Smooth muscle cell (in vitro differentiated cells): Measurements from ENCODE around the gene ADAMTS15. TPM values are rescaled to one million over a fixed set of nuclear protein-coding genes. Genes with fewer than 3 reads are reported as not detected.
A peak's percentile ranks its signal among the peaks of the same experiment; 100 is the strongest.

Experiments
- DNase-seq: peaks from one replicate; lab custom pipeline; 2025; ENCODE audit not compliant: unreplicated experiment; lab: John Stamatoyannopoulos, UW
- H2AFZ ChIP-seq: fragments of 200-600 bp; sonication (generic); 2 replicates; pipeline ENCODE4 v1.6.0; 2016; ENCODE audit warnings: antibody characterized with exemption, low read depth, mild to moderate bottlenecking
- H3F3A ChIP-seq: fragments of 200-600 bp; sonication (generic); 2 replicates; pipeline ENCODE4 v1.6.0; 2017; ENCODE audit warnings: antibody characterized with exemption, low read depth
- H3K27ac ChIP-seq: fragments of 200-600 bp; sonication (generic); 2 replicates; pipeline ENCODE4 v1.5.1; 2016; ENCODE audit warnings: low read depth, mild to moderate bottlenecking
- H3K27me3 ChIP-seq: fragments of 200-600 bp; sonication (generic); 2 replicates; pipeline ENCODE4 v1.6.1; 2016; ENCODE audit warnings: low read depth, mild to moderate bottlenecking
- H3K36me3 ChIP-seq: fragments of 200-600 bp; sonication (generic); 2 replicates; pipeline ENCODE4 v1.5.1; 2016; ENCODE audit warnings: low read depth
- H3K4me1 ChIP-seq: fragments of 200-600 bp; sonication (generic); 2 replicates; pipeline ENCODE4 v1.5.1; 2016; ENCODE audit warnings: low read depth
- H3K4me2 ChIP-seq: fragments of 200-600 bp; sonication (generic); 2 replicates; pipeline ENCODE4 v1.6.0; 2016; ENCODE audit warnings: mild to moderate bottlenecking
- H3K4me3 ChIP-seq: fragments of 200-600 bp; sonication (generic); 2 replicates; pipeline ENCODE4 v1.5.1; 2016; ENCODE audit warnings: mild to moderate bottlenecking
- H3K79me2 ChIP-seq: fragments of 200-600 bp; sonication (generic); 2 replicates; pipeline ENCODE4 v1.6.0; 2016; ENCODE audit warnings: low read depth, mild to moderate bottlenecking
- H3K9ac ChIP-seq: fragments of 200-600 bp; sonication (generic); 2 replicates; pipeline ENCODE4 v1.6.0; 2016; ENCODE audit warnings: low read depth
- H3K9me3 ChIP-seq: fragments of 200-600 bp; sonication (generic); replicated peaks from 2 replicates; pipeline ENCODE4 v1.5.1; 2016; ENCODE audit warnings: low read depth
- H4K20me1 ChIP-seq: fragments of 200-600 bp; sonication (generic); 2 replicates; pipeline ENCODE4 v1.6.0; 2016; ENCODE audit warnings: low read depth
- WGBS: methylation state at CpG from one replicate; pipeline ENCODE4 v1.1.7; 2016; ENCODE audit warnings: low lambda C conversion rate; 5-methylcytosine and 5-hydroxymethylcytosine counted together
- polyA plus RNA-seq: library from polyadenylated mRNA; unstranded; fragments of >200 nt; fragmentation: Nextera tagmentation; extraction: Ambion mirVana; gene quantifications from 2 replicates; pipeline ENCODE4 v1.2.1, GENCODE V29; 2016
- total RNA-seq: library from RNA; depleted of rRNA; stranded (reverse); fragments of >200 nt; gene quantifications from 2 replicates; pipeline ENCODE4 v1.2.3, GENCODE V29; 2014
- TF ChIP-seq, protein P1 (sequence below): fragments of 200-600 bp; sonication (generic); IDR thresholded peaks from 2 replicates; pipeline ENCODE4 v1.5.1; 2017; ENCODE audit warnings: borderline replicate concordance, mild to moderate bottlenecking, antibody characterized with exemption; ENCODE audit not compliant: insufficient read depth, poor library complexity, severe bottlenecking

The ADAMTS15 gene
- total and polyA plus RNA-seq, 2 experiments from 2014 or later = 1.4 to 3.4 TPM

DNA sequence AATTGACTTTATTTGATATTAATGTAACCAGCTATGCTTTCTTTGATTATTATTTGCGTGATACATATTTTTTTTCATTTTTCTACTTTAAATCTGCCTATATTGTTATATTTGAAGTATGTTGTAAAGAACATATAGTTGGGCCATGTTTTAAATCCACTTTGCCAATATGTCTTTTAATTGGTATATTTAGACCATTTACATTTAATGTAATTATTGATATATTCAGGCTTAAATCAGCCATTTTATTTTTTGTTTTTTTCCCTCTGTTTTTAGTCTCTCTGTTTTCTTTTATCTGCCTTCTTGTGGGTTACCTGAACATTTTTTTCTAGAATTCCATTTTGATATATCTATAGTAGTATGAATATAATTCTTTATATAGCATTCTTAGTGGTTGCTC is 55.9 kb downstream of the ADAMTS15 start:
- H3K9ac ChIP-seq = no peak overlapping the region
- no peaks in the 10 kb centered on the region for H3K79me2 ChIP-seq
- no peaks in the 10 kb centered on the region for H4K20me1 ChIP-seq
- no peaks in the 10 kb centered on the region for H3K9me3 ChIP-seq
- TF ChIP-seq, protein P1, sequence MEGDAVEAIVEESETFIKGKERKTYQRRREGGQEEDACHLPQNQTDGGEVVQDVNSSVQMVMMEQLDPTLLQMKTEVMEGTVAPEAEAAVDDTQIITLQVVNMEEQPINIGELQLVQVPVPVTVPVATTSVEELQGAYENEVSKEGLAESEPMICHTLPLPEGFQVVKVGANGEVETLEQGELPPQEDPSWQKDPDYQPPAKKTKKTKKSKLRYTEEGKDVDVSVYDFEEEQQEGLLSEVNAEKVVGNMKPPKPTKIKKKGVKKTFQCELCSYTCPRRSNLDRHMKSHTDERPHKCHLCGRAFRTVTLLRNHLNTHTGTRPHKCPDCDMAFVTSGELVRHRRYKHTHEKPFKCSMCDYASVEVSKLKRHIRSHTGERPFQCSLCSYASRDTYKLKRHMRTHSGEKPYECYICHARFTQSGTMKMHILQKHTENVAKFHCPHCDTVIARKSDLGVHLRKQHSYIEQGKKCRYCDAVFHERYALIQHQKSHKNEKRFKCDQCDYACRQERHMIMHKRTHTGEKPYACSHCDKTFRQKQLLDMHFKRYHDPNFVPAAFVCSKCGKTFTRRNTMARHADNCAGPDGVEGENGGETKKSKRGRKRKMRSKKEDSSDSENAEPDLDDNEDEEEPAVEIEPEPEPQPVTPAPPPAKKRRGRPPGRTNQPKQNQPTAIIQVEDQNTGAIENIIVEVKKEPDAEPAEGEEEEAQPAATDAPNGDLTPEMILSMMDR = no peak
- 97% methylated on average over 1 of the region's 1 CpG for WGBS
- no peak overlapping the region for H3K4me3 ChIP-seq
- DNase-seq = no peak
- no peak overlapping the region for H2AFZ ChIP-seq
- H3K36me3 ChIP-seq = no peaks in the 10 kb centered on the region
- H3F3A ChIP-seq = no peaks in the 10 kb centered on the region
- no peak overlapping the region for H3K4me2 ChIP-seq
- no peaks in the 10 kb centered on the region for H3K4me1 ChIP-seq
- no peaks in the 10 kb centered on the region for H3K27me3 ChIP-seq
- no peak overlapping the region for H3K27ac ChIP-seq

DNA sequence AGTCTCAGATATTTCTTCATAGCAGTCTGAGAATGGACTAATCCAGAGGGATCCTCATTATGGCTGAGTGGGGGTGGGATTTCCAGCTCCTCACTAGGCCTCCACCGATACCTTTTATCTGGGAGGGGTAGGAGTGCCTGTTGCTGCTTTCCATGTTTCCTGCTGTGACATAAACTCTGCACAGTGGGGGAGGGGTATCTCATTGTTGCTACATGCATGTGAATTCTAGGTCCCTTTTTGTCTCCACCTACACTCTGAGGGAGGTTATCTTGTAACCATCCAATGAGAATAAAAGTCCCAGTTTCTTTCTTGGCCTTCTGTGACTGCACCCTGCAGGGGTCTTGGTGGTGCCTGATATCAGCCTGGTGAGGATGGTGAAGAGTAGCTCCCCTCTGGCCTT is 60.5 kb downstream of the ADAMTS15 start:
- WGBS = 54% methylated on average over 1 of the region's 1 CpG
- no peak for DNase-seq
- no peaks in the 10 kb centered on the region for H3F3A ChIP-seq
- no peaks in the 10 kb centered on the region for H4K20me1 ChIP-seq
- no peak overlapping the region for H3K4me3 ChIP-seq
- H3K4me2 ChIP-seq = no peak overlapping the region
- H3K9ac ChIP-seq = no peak overlapping the region
- no peak overlapping the region for H3K27ac ChIP-seq
- H2AFZ ChIP-seq = no peak overlapping the region
- H3K27me3 ChIP-seq = no peaks in the 10 kb centered on the region
- H3K4me1 ChIP-seq = no peaks in the 10 kb centered on the region
- no peaks in the 10 kb centered on the region for H3K79me2 ChIP-seq
- no peaks in the 10 kb centered on the region for H3K9me3 ChIP-seq
- TF ChIP-seq, protein P1 = no peak
- H3K36me3 ChIP-seq = no peaks in the 10 kb centered on the region

DNA sequence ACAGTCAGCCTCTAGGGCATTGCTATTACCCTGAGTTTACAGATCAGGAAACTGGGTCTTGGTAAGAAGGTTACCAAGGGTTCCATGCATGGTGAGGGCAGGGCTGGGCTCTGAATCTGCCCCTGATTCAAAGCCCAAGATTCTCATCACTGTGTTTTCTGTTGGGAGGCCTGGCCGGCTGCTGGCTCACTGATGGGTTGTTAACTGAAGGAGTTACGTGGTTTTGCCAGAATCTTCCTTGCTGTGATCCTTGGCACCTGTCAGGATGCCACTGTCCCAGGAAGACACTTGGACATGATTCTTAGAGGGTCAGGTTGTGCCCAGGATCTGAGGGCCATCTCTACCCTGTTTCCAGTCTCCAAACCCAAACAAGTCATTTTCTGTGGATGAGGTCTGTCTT is 61.5 kb downstream of the ADAMTS15 start:
- Histone ChIP-seq H3F3A (no peaks in the 10 kb centered on the region), H3K9me3 (no peaks in the 10 kb centered on the region), H2AFZ (no peak overlapping the region), H3K79me2 (no peaks in the 10 kb centered on the region), H3K9ac (no peak overlapping the region), H3K36me3 (no peaks in the 10 kb centered on the region), H3K4me1 (no peaks in the 10 kb centered on the region), H4K20me1 (no peaks in the 10 kb centered on the region), H3K4me2 (no peak overlapping the region), H3K27ac (no peak overlapping the region), H3K27me3 (no peaks in the 10 kb centered on the region), H3K4me3 (no peak overlapping the region)
- WGBS = 90% methylated on average over 2 of the region's 2 CpGs
- TF ChIP-seq, protein P1 = no peak
- DNase-seq = no peak

DNA sequence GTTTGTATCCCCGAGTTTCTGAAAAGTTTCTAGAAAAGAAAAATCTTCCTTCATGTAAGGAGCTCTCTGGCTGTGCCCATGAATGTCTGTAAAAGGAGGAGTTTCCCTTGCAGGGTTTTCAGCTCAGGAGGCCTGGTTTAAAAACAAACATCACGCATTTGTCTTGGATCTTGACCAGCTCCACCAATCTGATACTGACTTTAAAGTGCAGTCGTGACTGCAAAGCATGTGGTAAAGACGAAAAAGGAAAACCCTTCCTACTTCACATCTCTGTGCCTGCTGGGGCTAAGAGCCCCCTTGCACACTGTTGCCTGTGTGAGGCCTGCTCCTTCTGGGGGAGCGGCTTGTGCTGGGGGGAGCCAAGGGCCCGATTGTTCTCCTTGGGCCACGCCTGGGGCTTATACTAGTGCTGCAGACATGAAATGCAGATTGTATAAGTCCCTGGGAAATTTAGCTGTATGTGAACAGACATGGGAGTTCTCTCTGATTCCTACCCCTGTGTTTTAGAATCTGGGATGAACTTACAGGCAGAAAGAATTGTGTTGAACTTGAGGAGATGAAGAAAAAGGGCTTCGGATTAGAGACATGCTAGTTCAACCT is 62.1 kb downstream of the ADAMTS15 start:
- TF ChIP-seq, protein P1 = no peak
- Histone ChIP-seq H3K36me3 (no peaks in the 10 kb centered on the region), H4K20me1 (no peaks in the 10 kb centered on the region), H3K4me1 (no peaks in the 10 kb centered on the region), H3K9ac (no peak overlapping the region), H3F3A (no peaks in the 10 kb centered on the region), H3K4me2 (no peak overlapping the region), H3K4me3 (no peak overlapping the region), H3K27ac (no peak overlapping the region), H3K79me2 (no peaks in the 10 kb centered on the region), H3K27me3 (no peaks in the 10 kb centered on the region), H2AFZ (peak overlapping the region; percentile 80), H3K9me3 (no peaks in the 10 kb centered on the region)
- 66% methylated on average over 8 of the region's 8 CpGs for WGBS
- no peak for DNase-seq
